ENCODE measurements around the gene AATK.

Gene AATK

GRCh38 chr17:81166033-81166492, at the start of gene AATK:
AATK (minus strand) TSS chr17:81166221; CDS start chr17:81165992, 229 bp downstream.
- ATAC-seq (no peak), DNase-seq (no peak)

- ATAC-seq: no peak
Observed at GRCh38 chr17:81213978-81214377, 48.0 kb upstream of the AATK start.

GRCh38 chr17:81212365-81212764, 46.3 kb upstream of the AATK start:
- no peak for DNase-seq
- no peak for ATAC-seq

More at GRCh38 chr17:81213978-81214377, 48.0 kb upstream of the AATK start:
- DNase-seq: no peak

- ATAC-seq (no peak), DNase-seq (no peak)
Observed at GRCh38 chr17:81210868-81211267, 44.8 kb upstream of the AATK start.

GRCh38 chr17:81210466-81210865, 44.4 kb upstream of the AATK start:
- ATAC-seq: no peak
- no peak for DNase-seq

- ATAC-seq (no peak), DNase-seq (no peak)
Observed at GRCh38 chr17:81209141-81209540, 43.1 kb upstream of the AATK start.

- no peak for ATAC-seq
- DNase-seq: no peak
Observed at GRCh38 chr17:81208651-81209050, 42.6 kb upstream of the AATK start.

- DNase-seq (no peak), ATAC-seq (no peak)
Observed at GRCh38 chr17:81207610-81208581, 41.9 kb upstream of the AATK start.

- DNase-seq (no peak), ATAC-seq (no peak)
Observed at GRCh38 chr17:81206657-81207056, 40.6 kb upstream of the AATK start.

- ATAC-seq: no peak
- DNase-seq: no peak
Observed at GRCh38 chr17:81206166-81206565, 40.1 kb upstream of the AATK start.

GRCh38 chr17:81204578-81204977, 38.6 kb upstream of the AATK start:
- no peak for DNase-seq
- no peak for ATAC-seq

GRCh38 chr17:81203136-81203535, 37.1 kb upstream of the AATK start:
- ATAC-seq: no peak
- DNase-seq: no peak

- ATAC-seq: no peak
- DNase-seq: no peak
Observed at GRCh38 chr17:81202318-81202717, 36.3 kb upstream of the AATK start.

- ATAC-seq (peak; percentile 48), DNase-seq (peak; percentile 27)
Observed at GRCh38 chr17:81200695-81201580, 34.9 kb upstream of the AATK start.

- no peak for DNase-seq
- no peak for ATAC-seq
Observed at GRCh38 chr17:81200201-81200600, 34.2 kb upstream of the AATK start.

- no peak for DNase-seq
- no peak for ATAC-seq
Observed at GRCh38 chr17:81199482-81199830, 33.4 kb upstream of the AATK start.

- DNase-seq: no peak
- ATAC-seq: no peak
Observed at GRCh38 chr17:81198826-81199481, 32.9 kb upstream of the AATK start.

GRCh38 chr17:81197831-81198490, 31.9 kb upstream of the AATK start:
- ATAC-seq (no peak), DNase-seq (no peak)

- ATAC-seq: no peak
Observed at GRCh38 chr17:81197409-81197795, 31.4 kb upstream of the AATK start.

GRCh38 chr17:81196505-81197408, 30.7 kb upstream of the AATK start:
- ATAC-seq (no peak), DNase-seq (no peak)

More at GRCh38 chr17:81197409-81197795, 31.4 kb upstream of the AATK start:
- DNase-seq: no peak
